GM23248 (cell line): Measurements from ENCODE around the gene SATB1. TPM values are rescaled to one million over a fixed set of nuclear protein-coding genes. Genes with fewer than 3 reads are reported as not detected.

ENCODE experiments used
- DNase-seq: peaks from one replicate; pipeline ENCODE4 v3.0.0-alpha.2; 2015
- H2AFZ ChIP-seq: fragments of 200-600 bp; sonication (generic); 2 replicates; pipeline ENCODE4 v1.6.1; 2016; ENCODE audit warnings: antibody characterized with exemption
- H3F3A ChIP-seq: fragments of 200-600 bp; sonication (generic); 2 replicates; pipeline ENCODE4 v1.6.1; 2016; ENCODE audit warnings: mild to moderate bottlenecking, antibody characterized with exemption, mixed run types; ENCODE audit not compliant: insufficient read depth
- H3K27ac ChIP-seq: fragments of 200-600 bp; sonication (generic); 2 replicates; pipeline ENCODE4 v1.5.1; 2016; ENCODE audit warnings: mild to moderate bottlenecking
- H3K27me3 ChIP-seq: fragments of 200-600 bp; sonication (generic); replicated peaks from 2 replicates; pipeline ENCODE4 v1.6.1; 2016; ENCODE audit warnings: mild to moderate bottlenecking; ENCODE audit not compliant: insufficient read depth
- H3K36me3 ChIP-seq: fragments of 200-600 bp; sonication (generic); 2 replicates; pipeline ENCODE4 v1.6.1; 2016; ENCODE audit warnings: low read depth, mild to moderate bottlenecking
- H3K4me1 ChIP-seq: fragments of 200-600 bp; sonication (generic); 2 replicates; pipeline ENCODE4 v1.6.1; 2016; ENCODE audit warnings: mild to moderate bottlenecking; ENCODE audit not compliant: insufficient read depth
- H3K4me2 ChIP-seq: fragments of 200-600 bp; sonication (generic); one replicate; pipeline ENCODE4 v1.6.1; 2016; ENCODE audit warnings: mild to moderate bottlenecking; ENCODE audit not compliant: unreplicated experiment
- H3K4me3 ChIP-seq: fragments of 200-600 bp; sonication (generic); 2 replicates; pipeline ENCODE4 v1.5.1; 2016; ENCODE audit warnings: mild to moderate bottlenecking
- H3K79me2 ChIP-seq: fragments of 200-600 bp; sonication (generic); 2 replicates; pipeline ENCODE4 v1.6.1; 2016; ENCODE audit warnings: mild to moderate bottlenecking; ENCODE audit not compliant: insufficient read depth
- H3K9ac ChIP-seq: fragments of 200-600 bp; sonication (generic); 2 replicates; pipeline ENCODE4 v1.6.1; 2016; ENCODE audit warnings: mild to moderate bottlenecking
- H3K9me2 ChIP-seq: fragments of 200-600 bp; sonication (generic); 2 replicates; pipeline ENCODE4 v1.6.1; 2016; ENCODE audit warnings: mixed run types, mild to moderate bottlenecking, moderate library complexity; ENCODE audit not compliant: insufficient read depth
- H3K9me3 ChIP-seq: fragments of 200-600 bp; sonication (generic); one replicate; pipeline ENCODE4 v1.6.1; 2017; ENCODE audit warnings: low read depth
- H4K20me1 ChIP-seq: fragments of 200-600 bp; sonication (generic); 2 replicates; pipeline ENCODE4 v1.6.0; 2016; ENCODE audit not compliant: insufficient read depth
- EZH2 ChIP-seq: fragments of 200-600 bp; sonication (generic); IDR thresholded peaks from 2 replicates; pipeline ENCODE4 v1.6.1; 2018; ENCODE audit warnings: antibody characterized with exemption, mild to moderate bottlenecking; ENCODE audit not compliant: insufficient read depth, poor library complexity, severe bottlenecking
- EZH2phosphoT487 ChIP-seq: fragments of 200-600 bp; sonication (generic); IDR thresholded peaks from 2 replicates; pipeline ENCODE4 v1.6.1; 2018; ENCODE audit warnings: antibody characterized with exemption, moderate library complexity, mild to moderate bottlenecking, low read depth; ENCODE audit not compliant: insufficient read depth
- WGBS, 2 experiments: methylation state at CpG; one replicate each; pipeline ENCODE4 v1.1.6; 2015 to 2017; ENCODE audit warnings: low lambda C conversion rate in 2 of 2, low coverage in 1 of 2; ENCODE audit errors: missing lambda C conversion rate in 2 of 2; 5-methylcytosine and 5-hydroxymethylcytosine counted together
- in situ Hi-C: fragments of 300-500 bp; cut with MboI; formaldehyde crosslinking; loops from 2 replicates; pipeline ENCODE4 v1.15.0; 2020
- polyA plus RNA-seq: library from polyadenylated mRNA; unstranded; fragments of >200 nt; fragmentation: Nextera tagmentation; extraction: Ambion mirVana; gene quantifications from 2 replicates; pipeline ENCODE4 v1.2.1, GENCODE V29; 2016
- total RNA-seq: library from RNA; depleted of rRNA; stranded (reverse); fragments of >200 nt; shearing (Covaris generic); gene quantifications from 2 replicates; pipeline ENCODE4 v1.2.3, GENCODE V29; 2014

The SATB1 gene
- total and polyA plus RNA-seq, 2 experiments from 2014 or later: 5.7 to 12.0 TPM

DNA sequence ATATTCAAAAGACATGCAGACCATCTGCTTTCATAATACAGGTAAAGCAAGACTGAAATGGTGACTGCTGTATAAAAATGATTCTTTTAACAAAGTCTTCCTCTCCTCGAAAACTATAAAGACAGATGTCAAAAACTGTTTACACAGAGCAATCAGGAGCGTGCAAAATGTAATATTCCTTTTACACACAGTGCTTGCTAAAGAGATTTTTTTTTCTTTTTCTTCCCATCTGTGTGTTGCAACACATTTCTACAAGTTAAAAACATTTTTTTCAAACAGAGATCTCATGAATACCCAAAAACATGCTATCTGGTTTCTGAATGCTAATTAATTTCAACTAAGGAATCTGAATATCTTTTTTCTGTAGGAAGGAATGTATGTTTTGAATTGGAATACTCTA lies 22.1 kb downstream of the SATB1 start:
- H3K27ac ChIP-seq: no peak overlapping the region
- no peak overlapping the region for H2AFZ ChIP-seq
- H3K9me2 ChIP-seq: no peaks in the 10 kb centered on the region
- in situ Hi-C loops: no loop called here
- WGBS, 2 experiments: 79 to 80% methylated on average over 2 of the region's 2 CpGs
- no peaks in the 10 kb centered on the region for H3K79me2 ChIP-seq
- H3K9ac ChIP-seq: no peak overlapping the region
- no peaks in the 10 kb centered on the region for H3K27me3 ChIP-seq
- no peaks in the 10 kb centered on the region for H3K4me1 ChIP-seq
- H3F3A ChIP-seq: no peaks in the 10 kb centered on the region
- TF ChIP-seq EZH2 (no peak), EZH2phosphoT487 (no peak)
- H3K9me3 ChIP-seq: no peaks in the 10 kb centered on the region
- no peak for DNase-seq
- no peak overlapping the region for H3K4me2 ChIP-seq
- no peaks in the 10 kb centered on the region for H3K36me3 ChIP-seq
- H3K4me3 ChIP-seq: no peak overlapping the region
- H4K20me1 ChIP-seq: no peaks in the 10 kb centered on the region

GRCh38 chr3:18402239-18402799 lies 22.8 kb downstream of the SATB1 start:
- no peaks in the 10 kb centered on the region for H3K4me1 ChIP-seq
- H3F3A ChIP-seq: no peaks in the 10 kb centered on the region
- H3K27me3 ChIP-seq: no peaks in the 10 kb centered on the region
- TF ChIP-seq EZH2 (no peak), EZH2phosphoT487 (no peak)
- H3K4me2 ChIP-seq: no peak overlapping the region
- 61 to 68% methylated on average over 3 of the region's 3 CpGs for WGBS, 2 experiments
- DNase-seq: no peak
- H3K9me3 ChIP-seq: no peaks in the 10 kb centered on the region
- H3K9me2 ChIP-seq: no peaks in the 10 kb centered on the region
- H3K9ac ChIP-seq: no peak overlapping the region
- in situ Hi-C loops: no loop called here
- no peak overlapping the region for H3K27ac ChIP-seq
- H4K20me1 ChIP-seq: no peaks in the 10 kb centered on the region
- H3K79me2 ChIP-seq: no peaks in the 10 kb centered on the region
- no peak overlapping the region for H2AFZ ChIP-seq
- no peak overlapping the region for H3K4me3 ChIP-seq
- no peaks in the 10 kb centered on the region for H3K36me3 ChIP-seq

DNA sequence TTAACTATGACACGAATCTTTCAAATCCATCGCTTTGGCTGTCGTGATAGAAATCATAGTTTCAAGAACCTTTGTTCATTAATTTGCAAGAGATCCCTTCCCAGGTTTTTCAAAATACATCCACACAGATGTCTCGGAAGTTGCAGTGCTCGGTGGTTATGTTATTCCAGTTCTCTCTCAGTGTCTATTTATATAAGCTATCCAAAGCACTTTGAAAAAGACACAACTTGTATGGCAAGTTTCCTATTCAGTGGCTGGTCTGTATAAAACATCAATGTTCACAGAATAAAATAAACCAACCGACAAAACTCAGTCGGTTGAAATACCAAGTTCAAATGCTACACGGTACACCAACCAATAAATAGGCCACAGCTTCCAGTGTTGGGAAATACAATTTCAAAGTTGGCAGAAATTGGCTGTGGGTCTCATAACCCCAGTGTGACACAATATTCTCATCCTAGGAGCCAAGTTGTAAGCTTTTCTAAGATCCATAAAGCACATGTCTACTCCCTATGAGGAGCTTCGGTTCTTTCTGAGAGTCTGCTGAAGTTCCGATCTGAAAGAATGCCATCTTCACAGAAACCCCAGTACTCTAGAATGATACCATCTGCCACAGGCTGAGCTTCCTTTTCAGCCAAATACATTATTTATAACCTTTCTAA lies 23.7 kb downstream of the SATB1 start:
- Histone ChIP-seq H3K36me3 (no peaks in the 10 kb centered on the region), H3K4me3 (no peak overlapping the region), H3F3A (no peaks in the 10 kb centered on the region), H3K9me3 (no peaks in the 10 kb centered on the region), H3K4me2 (no peak overlapping the region), H2AFZ (no peak overlapping the region), H3K9me2 (no peaks in the 10 kb centered on the region), H4K20me1 (no peaks in the 10 kb centered on the region), H3K9ac (no peak overlapping the region), H3K27me3 (no peaks in the 10 kb centered on the region), H3K4me1 (no peaks in the 10 kb centered on the region), H3K27ac (no peak overlapping the region), H3K79me2 (no peaks in the 10 kb centered on the region)
- TF ChIP-seq EZH2: no peak
- no peak for TF ChIP-seq EZH2phosphoT487
- 90 to 91% methylated on average over 10 of the region's 10 CpGs for WGBS, 2 experiments
- no peak for DNase-seq
- in situ Hi-C loops: no loop called here

DNA sequence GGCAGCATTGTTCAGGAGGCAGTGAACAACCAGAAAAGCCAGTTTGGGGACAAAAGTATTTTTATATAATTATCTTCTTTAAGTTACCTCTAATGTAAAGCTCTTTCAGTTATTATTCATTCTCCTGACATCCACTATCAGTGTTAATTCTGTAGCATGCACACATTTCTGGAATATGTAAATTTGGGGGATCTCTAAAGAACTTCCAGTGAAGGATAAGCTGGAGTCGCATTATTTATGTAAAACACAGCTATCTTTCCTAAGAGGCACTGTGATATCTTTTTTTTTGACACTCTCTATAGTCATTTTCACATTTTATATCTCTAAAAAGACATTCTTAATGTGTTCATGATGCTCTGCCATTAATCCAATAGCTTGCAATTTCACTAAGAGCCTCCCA lies 26.7 kb downstream of the SATB1 start:
- Histone ChIP-seq H3K4me2 (no peak overlapping the region), H3K4me3 (no peak overlapping the region), H3F3A (no peaks in the 10 kb centered on the region), H4K20me1 (no peaks in the 10 kb centered on the region), H2AFZ (no peak overlapping the region), H3K9me2 (no peaks in the 10 kb centered on the region), H3K79me2 (no peaks in the 10 kb centered on the region), H3K27me3 (no peaks in the 10 kb centered on the region), H3K27ac (no peak overlapping the region), H3K36me3 (no peaks in the 10 kb centered on the region; the same call in 1 of the 2 replicates), H3K4me1 (no peaks in the 10 kb centered on the region), H3K9ac (no peak overlapping the region), H3K9me3 (no peaks in the 10 kb centered on the region)
- WGBS, 2 experiments: 80 to 88% methylated on average over 1 of the region's 1 CpG
- in situ Hi-C loops: no loop called here
- no peak for DNase-seq
- TF ChIP-seq EZH2phosphoT487: no peak
- no peak for TF ChIP-seq EZH2

- WGBS, 2 experiments: 0 to 6% methylated on average over 1 of the region's 1 CpG
- no peaks in the 10 kb centered on the region for H3K4me1 ChIP-seq
- no peaks in the 10 kb centered on the region for H4K20me1 ChIP-seq
- H3K9ac ChIP-seq: no peak overlapping the region
- TF ChIP-seq EZH2phosphoT487 (no peak), EZH2 (no peak)
- DNase-seq: no peak
- no peaks in the 10 kb centered on the region for H3K27me3 ChIP-seq
- no peaks in the 10 kb centered on the region for H3K79me2 ChIP-seq
- H3K27ac ChIP-seq: no peak overlapping the region
- H2AFZ ChIP-seq: no peak overlapping the region
- no peaks in the 10 kb centered on the region for H3F3A ChIP-seq
- no peaks in the 10 kb centered on the region for H3K9me3 ChIP-seq
- H3K4me3 ChIP-seq: no peak overlapping the region
- H3K36me3 ChIP-seq: no peaks in the 10 kb centered on the region; the same call in 1 of the 2 replicates
- in situ Hi-C loops: no loop called here
- H3K4me2 ChIP-seq: no peak overlapping the region
- H3K9me2 ChIP-seq: no peaks in the 10 kb centered on the region
These were observed 28.7 kb downstream of the SATB1 start for GRCh38 chr3:18396428-18396827.
